GM18909 (cell line): ENCODE data around the gene PHLDA2.

Source experiments
- ATAC-seq: cut with Tn5 transposase; IDR thresholded peaks from one replicate; pipeline ENCODE4 v1.9.1; 2021; ENCODE audit warnings: mild to moderate bottlenecking; ENCODE audit not compliant: unreplicated experiment, poor library complexity

PHLDA2 gene

DNA sequence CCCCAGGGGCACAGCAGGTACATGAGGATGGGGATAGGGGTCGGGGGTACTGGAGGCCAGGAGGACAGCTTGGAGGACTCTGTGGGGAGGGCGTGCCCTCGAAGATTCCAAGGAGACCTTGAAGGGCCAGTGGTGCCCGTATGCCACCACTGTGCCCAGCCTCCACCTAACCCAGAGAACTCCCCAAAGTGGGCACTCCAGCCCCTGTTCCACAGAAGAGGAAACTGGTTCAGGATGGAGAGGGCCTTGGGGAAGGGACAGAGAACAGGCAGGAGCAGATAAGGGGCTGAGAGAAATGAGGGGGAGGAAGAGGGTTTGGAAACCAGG lies 2.2 kb upstream of the PHLDA2 start:
- ATAC-seq: no peak

DNA sequence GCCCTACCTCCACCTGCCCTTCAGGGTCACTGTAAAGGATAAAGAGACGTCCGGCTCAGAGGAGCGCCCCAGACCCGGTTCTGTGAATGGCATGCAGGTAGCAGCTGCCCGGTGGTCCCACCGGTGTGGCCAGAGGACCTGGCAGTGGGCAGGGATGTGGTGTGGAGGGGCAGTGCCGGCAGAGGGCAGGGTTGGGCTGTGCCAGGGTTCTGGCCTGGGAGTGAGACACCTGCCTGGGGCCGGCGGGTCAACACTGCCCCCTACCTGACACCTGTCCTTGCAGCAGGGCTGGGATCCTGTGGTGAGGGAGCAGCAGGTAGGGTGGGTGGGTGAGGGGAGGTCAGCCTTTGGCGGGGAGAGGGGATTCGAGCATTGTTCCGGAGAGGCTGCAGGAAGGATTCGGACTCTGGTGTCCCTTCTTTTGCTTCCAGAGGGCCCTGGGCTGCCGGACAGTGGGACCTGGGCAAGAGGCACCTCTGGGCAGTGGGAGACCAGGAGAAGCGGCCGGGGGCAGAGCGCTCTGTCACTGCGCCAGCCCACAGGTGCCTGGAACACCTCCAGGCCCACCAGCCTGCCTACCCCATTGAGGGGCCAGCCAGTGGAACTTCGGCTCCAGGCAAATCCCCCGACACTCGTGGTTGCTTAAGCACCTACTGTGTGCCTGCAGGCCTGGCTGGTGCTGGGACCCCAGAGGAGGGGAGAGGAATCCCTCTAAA lies 1.6 kb upstream of the PHLDA2 start:
- no peak for ATAC-seq

DNA sequence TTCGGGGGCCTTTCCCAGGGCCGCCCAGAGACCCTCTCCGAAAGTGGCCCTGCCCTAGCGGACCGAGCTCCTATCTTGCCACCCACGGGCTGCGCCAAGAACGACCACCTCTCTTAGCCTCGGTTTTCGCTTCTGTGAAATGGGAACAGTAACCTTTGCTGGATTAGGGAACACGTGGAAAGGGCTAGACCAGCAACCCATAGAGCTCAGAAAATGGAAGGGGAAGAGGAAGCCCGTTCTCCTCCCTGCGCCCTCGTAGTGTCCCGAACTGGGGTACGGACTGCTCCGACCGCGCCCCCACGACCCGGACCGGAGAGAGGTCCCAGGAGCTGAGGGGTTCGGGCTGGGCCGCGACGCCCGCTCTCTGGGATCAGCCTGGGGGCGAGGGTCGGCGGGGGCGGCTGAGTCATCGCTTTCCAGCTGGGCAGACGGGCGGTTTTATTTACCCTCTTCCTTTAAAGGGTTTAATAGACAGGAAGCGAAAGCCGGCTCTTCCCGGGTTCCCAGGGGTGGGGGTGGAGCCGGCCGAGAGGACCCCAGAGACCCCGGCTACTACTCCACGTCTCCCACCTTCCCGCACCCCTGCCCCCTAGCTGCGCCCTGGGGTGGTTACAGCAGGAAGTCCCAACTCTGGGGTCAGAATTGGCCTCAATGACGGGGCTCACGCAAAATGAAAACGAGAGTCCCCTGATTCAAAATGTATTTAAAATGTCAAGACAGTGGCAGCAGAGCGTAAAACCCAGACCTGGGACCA lies 907 bp upstream of the PHLDA2 start:
- ATAC-seq: no peak

- ATAC-seq: no peak
Observed at GRCh38 chr11:2929531-2929949, 320 bp upstream of the PHLDA2 start.

- ATAC-seq: no peak
Observed at GRCh38 chr11:2927851-2928604, 1.2 kb downstream of the PHLDA2 start.

DNA sequence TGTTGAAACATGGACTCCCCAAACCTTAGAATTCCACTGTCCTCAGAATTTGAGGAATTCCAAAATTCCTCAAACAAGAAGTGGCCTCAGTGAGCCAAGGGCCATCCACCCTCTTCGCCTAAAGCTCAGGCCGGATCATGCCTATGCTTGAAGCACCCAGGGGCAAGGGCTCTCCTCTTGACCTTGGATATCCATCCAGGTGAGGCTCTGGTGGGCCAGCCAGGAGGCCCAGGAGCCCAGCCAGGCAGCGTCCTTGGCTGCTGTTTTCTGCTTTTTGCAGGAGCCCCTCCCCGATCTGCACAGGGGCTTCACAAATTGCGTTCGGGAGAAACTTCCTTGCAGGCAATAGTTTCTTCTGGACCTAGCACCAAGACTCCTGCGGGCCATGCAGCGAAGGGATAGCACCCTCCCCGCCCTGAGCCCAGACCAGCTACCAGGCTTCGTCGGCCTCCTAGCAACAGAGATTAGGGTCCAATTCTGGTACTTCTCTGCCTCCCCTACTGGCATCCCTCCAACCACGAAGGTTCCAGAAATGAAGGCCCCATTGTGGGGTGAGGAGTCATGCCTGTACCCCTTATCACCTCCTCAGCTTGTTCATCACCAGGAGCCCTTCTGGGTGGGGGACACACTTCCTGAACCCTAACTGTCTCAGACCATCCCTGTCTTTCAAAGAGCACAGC lies 2.0 kb downstream of the PHLDA2 start:
- ATAC-seq: no peak

DNA sequence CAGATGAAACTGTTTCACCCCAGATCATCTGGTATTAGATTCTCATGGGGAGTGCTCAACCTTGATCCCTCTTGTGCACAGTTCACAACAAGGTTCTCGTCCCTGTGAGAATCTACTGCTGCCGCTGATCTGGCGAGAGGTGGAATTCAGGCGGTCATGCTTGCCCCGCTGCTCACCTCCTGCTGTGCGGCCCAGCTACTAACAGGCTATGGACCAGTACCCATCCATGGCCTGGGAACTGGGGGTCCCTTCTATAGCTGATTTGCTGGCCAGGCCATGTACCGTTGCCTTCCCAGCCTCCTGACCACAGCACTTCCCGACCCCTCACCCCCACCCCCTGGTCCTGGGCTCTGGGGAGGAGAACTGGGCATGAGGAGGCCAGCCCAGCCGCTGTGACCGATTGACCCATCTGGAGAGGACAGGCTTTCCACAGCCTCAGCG lies 2.6 kb downstream of the PHLDA2 start:
- ATAC-seq: no peak

DNA sequence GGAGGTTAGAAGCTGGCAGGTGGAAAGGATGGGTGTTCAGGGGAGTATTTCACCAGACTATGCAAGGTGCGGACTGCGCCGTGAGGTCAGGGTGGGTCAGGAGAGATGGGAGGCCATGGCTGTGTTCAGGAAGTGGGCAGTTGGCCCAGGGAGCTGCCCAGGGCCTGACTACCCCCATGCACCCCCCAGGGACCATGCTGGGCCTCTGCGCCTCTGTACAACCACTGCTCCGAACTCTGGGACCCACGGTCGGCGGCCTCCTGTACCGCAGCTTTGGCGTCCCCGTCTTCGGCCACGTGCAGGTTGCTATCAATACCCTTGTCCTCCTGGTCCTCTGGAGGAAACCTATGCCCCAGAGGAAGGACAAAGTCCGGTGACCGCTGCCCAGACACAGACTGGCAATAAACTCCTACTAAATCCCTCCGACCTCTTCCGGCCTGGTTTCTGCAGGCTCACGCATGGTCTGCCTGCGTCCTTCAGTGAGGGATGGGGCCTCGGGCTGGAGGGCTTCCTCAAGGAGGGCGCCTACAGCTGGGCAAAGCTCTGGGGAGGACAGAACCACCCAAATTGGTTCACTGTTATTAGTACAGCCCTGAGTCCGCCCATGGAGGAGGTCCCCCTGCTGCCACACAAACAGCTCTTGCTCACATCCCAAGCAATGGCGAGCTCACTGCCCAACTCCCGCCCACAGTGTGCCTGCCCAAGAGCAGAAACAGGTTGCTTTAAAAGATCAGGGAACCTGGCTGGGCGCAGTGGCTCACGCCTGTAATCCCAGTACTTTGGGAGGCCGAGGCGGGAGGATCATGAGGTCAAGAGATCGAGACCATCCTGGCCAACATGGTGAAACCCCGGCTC lies 4.2 kb downstream of the PHLDA2 start:
- no peak for ATAC-seq

GRCh38 chr11:2924381-2924780 lies 4.8 kb downstream of the PHLDA2 start:
- no peak for ATAC-seq

DNA sequence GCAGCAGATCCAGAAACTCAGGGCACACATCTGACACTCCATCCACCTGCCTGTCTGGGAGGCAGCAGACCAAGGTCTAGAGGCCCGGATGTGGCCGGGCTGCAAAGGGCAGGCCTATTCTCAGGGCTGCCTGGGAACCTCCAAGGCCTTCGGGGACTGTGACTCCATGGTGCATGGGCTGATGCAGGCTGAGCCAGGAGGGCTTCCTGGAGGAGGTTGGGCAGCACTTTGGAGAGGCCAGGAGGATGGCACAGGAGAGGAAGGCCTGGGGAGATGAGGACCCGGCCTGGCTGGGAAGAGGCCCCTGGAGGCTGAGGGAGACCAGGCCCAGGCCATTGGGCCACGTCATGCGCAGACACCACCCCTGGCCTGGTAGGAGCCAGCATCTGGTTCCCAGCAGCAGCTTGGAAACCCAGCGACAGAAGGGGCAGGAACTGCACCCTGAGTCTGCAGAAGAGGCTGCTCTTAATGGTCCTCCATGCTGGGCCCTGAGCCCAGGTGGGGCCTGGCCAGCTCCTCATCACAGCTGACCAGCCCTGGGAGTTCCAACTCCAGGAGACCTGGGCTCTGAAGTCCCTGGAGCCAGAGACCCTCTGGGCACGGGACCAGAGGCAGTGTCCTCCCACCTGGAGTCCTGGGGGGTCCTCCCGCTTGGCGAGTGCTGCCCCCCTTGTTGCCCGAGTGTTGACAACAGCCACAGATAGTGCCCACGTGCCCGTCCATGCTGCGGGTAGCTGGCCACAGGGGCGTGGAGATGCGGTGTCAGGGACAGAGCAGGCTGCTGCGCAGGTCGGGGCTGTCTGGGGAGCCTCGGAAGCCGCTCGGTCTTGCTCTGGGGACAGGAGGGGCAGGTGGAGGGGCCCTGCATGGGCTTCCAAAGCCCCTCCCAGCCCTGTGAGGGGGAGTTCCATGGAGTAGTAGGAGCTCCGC lies 5.5 kb downstream of the PHLDA2 start:
- no peak for ATAC-seq

DNA sequence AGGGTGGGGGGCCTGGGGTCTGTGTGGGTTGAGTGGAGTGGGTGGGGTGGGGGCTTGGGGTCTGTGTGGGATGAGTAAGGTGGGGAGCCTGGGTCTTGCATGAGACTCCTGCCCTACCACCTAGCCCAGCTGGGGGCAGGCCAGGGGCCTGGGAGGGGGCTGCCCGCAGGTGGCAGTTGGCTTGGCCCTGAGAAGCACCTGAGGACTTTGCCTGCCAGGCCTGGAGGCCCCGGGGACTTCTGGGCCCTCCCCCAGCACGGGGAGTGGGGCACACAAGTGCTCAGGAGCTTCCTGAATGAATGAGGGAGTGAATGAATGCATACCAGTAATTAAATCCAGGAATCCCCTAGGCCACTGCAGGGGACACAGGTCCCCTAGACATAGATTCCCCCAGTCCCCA lies 6.6 kb downstream of the PHLDA2 start:
- no peak for ATAC-seq

GRCh38 chr11:2921742-2922493 lies 7.3 kb downstream of the PHLDA2 start:
- no peak for ATAC-seq

DNA sequence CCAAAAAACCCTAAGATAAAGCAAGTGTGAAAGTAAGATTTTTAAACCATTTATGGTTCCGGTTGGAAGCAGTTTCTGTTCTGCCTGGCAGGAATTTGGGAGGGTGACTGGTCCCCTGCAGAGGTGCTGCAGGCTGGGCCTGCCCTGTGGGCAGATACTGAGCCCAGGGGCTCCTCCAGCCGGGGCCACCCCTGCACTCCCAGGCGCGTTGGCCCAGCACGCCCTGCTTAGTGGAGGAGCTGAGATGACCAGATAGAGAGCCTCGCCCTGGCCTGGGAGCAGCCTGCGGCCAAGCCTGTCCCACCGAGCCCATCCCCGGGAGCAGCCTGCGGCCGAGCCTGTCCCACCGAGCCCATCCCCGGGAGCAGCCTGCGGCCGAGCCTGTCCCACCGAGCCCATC lies 8.0 kb downstream of the PHLDA2 start:
- no peak for ATAC-seq

DNA sequence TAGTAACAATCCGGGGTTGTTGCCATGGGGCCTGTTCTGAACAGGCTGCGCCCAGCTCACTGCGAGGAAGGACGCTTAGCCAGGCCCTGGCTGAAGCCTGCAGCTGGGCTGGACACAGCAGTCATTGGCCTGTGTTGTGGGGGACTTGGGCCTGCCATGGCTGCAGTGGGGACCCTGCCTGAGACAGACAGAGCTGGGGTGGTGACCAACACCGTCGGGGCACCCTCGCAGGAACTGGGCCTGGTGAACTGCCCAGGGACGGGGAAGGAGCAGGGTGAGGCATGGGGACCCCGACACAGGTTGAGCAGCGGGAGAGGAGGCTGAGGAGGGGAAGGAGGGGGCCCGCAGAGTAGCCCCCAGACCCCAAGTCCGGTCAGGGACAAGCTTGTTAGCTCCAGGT lies 8.9 kb downstream of the PHLDA2 start:
- no peak for ATAC-seq

DNA sequence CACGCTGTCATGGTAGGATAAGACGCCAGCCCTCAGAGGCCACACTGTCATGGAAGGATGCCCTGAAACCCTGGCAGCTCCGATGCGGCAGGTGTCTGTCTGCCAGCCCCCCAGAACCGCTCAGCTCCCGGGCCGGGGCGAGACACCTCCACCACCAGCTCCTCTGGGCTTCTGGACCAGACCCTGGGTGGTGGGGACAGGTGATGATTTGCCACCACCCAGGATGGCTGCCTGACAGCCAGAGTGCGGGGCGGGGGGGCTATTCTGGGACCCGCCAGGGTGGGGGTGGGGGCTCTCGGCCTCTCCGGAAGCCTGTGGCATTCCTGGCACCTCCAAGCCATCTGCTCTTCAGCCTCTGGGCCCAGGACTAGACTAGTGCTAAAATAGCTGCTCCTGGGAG lies 9.4 kb downstream of the PHLDA2 start:
- ATAC-seq: no peak

DNA sequence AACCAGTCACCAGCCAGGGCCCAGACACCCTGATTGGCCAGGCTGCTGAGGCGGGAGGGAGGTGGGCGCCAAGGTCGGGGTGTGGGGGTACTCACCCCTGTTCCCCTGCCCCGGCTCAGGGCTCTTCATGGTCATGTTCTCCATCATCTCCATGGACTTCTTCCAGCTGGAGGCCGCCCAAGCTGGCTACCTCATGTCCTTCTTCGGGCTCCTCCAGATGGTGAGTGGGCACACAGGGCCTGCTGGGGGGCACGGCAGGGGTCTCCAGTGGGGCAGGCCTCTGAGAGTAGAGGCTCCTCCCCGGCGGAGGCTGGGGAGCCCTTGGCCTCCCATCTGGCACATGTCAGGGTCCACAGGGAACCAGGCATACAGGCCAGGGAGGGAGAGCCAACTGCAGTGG lies 10.0 kb downstream of the PHLDA2 start:
- no peak for ATAC-seq

- no peak for ATAC-seq
Observed at GRCh38 chr11:2917842-2918490, 11.3 kb downstream of the PHLDA2 start.
